HG03558 (cell line): Measurements from ENCODE around the gene SLC12A7.
"Not testable (repeated sequence)": the region's sequence is repeated elsewhere in the genome, so short reads cannot be mapped to it uniquely, and the experiment has no call there.

ENCODE experiments used
- ATAC-seq: cut with Tn5 transposase; IDR thresholded peaks from one replicate; pipeline ENCODE4 v1.9.1; 2021; ENCODE audit warnings: moderate number of reproducible peaks; ENCODE audit not compliant: unreplicated experiment; ENCODE audit errors: extremely low read depth

The SLC12A7 gene

GRCh38 chr5:1030801-1031271, 81.0 kb downstream of the SLC12A7 start:
- no peak for ATAC-seq

- no peak for ATAC-seq
Measured at GRCh38 chr5:1029945-1030625, 81.8 kb downstream of the SLC12A7 start.

DNA sequence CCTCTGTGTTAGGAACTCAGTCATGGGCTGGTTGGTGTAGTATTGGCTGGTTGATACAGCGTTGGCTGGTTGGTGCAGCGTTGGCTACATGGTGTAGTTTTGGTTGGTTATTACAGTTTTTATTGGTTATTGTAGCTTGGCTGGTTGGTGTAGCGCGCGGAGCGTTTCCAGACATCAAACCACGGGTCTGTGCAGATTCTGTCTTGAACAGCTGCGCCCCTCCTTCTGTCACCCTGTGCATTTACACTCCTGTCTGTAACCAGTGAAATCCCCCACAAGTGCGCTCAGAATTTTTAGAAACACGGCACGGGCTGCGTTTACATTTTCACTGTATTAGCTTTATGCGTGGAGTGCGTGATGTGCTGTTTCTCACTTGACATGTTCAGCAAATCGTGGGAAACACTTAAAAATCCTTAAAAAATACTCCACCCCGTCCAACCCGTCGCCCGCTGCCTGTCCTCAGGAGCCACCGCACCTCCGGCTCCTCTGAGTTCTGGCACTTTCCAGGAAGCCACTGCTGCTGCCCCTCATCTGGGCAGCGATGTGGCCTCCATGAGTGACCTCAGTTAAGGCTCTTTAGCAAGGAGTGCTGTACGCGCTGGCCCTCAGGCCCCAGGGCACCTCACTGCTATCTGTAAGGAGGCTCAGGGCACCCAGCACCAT, 82.5 kb downstream of the SLC12A7 start:
- ATAC-seq, result no peak

DNA sequence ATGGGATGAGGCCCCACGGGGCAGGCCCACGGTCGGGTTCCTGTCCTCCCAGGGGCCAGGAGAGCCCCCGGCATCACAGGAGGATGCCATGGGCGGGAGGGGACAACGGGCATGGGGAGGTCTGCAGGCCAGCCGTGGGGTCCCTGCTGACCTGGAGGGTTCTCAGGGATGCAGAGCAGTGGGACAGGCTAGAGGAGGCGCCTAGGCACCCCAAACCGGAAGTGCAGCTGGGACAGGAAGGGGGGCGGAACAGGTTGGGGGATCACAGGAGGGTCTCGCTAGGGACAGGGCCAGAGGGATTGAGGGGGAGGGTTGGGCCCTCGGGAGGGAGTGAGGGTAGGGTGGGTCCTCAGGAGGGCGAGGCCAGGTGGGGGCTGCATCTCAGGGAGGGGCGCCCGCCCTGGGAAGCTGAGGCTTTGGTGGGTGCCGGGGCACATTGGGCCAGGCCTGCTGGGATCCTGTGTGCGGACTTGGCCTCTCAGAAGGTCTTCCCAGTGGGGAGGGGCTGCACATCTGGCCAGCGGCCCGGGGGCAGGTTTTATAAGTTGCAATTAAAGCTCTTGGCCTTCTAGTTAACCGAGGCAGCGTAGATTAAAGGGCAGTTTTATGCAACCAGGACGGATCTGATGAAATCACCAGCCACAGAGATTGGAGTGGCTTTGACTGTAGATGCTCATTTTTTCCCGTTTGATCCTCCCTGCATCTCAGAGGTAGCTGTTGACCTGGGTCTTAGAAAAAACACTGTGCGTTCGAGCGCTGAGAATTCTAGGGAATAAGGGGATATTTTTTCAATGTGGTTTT, 83.2 kb downstream of the SLC12A7 start:
- no peak for ATAC-seq

DNA sequence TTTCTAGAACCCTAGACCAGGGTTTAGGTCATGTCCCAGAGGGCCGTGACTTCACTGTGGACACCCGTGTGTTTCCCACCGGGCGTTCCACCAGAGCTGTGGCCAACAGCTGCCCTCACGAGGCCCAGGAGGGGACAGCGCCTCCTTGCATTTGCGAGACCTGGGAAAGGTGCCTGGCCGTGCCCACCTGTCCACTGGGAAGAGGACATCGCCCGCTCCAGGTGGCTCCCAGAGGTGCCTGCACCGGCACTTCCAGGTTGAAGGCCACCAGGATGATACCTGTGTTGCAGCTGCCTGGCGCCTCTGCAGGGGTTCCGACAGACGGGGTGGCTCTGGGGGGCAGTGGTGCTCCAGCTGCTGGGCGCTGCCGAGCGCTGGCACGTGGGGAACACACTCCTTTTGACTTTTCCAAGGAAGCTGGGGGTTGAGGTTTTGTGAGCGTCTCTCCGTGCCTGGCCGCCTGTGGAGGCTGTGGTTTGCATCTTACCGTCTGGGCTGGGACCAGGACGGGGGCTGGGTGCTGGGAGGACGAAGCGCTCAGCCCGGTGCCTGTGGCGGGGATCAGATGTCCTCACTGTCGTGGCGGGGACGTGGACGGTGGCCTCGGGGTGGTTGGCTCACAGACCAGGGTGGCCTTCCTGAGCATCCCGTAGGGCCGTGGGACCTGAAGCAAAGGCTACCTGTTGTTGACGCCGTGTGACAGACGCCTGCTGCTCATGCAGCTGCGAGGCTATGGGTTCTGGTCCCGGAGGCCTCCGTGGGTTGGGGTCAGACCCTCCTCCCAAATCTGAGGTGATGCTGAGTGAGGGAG, 84.0 kb downstream of the SLC12A7 start:
- ATAC-seq, result no peak

- no peak for ATAC-seq
Measured at GRCh38 chr5:1026700-1027621, 84.9 kb downstream of the SLC12A7 start.

GRCh38 chr5:1021969-1022336, 89.9 kb downstream of the SLC12A7 start:
- not testable (repeated sequence) for ATAC-seq

GRCh38 chr5:1021136-1021968, 90.5 kb downstream of the SLC12A7 start:
- ATAC-seq, result no peak

DNA sequence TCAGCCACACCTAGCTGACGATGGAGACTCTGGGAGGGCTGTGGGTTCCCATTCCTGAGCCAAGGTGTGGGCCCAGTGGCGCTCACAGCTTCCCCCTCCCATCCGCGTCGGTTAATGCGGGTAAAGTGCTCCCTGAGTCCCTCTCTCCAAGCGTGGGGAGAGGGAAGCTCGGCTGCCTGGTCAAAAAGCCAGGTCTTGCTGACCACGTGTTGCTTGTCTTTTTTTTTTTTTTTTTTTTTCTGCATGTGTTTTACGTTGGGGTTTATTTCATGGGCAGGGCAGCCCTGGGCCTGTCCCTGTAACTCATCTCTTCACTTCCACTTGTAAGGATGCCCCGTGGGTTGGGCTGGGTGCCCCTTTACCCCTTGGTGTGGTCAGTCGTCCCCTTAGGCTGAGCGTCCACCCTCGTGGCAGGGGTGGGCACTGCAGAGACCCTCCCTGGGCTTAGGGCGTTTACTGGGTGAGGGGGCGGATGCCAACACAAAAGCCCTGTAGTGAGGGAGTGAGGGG, 91.4 kb downstream of the SLC12A7 start:
- ATAC-seq, result no peak

- ATAC-seq, result no peak
Measured at GRCh38 chr5:1019001-1019905, 92.6 kb downstream of the SLC12A7 start.

DNA sequence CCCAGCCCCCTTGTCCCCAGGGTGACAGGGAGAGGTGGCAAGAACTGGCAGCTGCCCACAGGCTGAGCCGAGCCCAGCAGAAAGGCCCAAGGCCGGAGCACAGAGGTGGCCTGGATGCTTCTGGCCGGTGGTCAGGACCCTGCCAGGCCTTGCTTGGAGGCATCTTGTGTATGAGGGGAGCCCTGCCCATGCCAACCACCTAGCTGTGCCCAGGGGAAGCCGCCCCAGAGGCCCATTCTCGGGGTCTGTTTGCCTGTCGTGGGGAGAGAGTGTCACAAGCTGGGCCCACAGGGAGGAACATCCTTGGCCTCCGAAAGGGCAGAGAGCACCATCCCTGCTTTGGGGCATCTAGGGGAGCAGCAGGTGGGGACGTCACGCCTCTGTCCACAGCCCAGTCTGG, 93.3 kb downstream of the SLC12A7 start:
- no peak for ATAC-seq

DNA sequence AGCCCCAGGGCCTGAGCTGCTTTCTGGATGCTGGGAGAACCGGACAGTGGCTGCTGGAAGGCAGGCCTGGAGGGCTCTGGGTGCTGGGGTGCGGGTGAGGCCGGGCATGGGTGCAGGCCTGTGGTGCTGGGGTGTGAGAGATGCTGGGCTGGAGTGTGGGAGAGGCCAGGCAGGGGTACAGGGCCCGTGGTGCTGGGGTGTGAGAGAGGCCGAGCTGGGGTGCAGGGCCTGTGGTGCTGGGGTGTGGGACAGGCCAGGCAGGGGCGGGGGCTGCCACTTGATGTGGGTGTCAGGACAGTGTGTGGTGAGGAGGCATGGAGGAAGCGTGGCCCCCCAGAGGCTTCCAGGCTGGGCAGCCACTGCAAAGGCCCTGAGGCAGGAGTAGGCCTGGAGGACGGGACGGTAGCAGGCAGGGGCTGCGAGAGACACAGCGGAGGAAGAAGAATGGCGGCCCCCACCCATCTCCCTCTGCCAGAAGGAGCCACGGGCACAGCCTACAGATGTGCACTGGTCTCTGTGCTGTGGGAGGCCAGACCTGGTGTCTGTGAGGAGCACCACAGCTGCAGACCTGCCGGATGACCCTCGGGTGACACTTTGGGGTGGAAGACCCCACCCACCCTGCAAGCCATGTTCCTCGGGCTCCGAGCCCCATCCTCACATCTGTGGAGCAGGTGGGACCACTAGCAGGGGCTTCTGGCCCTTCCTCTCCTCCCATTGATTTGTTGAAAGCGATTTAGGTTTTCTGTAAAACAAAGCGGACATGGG, 94.0 kb downstream of the SLC12A7 start:
- ATAC-seq, result no peak

GRCh38 chr5:1017056-1017455, 94.8 kb downstream of the SLC12A7 start:
- ATAC-seq, result no peak

- no peak for ATAC-seq
Measured at GRCh38 chr5:1016476-1016875, 95.4 kb downstream of the SLC12A7 start.

- ATAC-seq, result no peak
Measured at GRCh38 chr5:1016036-1016435, 95.8 kb downstream of the SLC12A7 start.

DNA sequence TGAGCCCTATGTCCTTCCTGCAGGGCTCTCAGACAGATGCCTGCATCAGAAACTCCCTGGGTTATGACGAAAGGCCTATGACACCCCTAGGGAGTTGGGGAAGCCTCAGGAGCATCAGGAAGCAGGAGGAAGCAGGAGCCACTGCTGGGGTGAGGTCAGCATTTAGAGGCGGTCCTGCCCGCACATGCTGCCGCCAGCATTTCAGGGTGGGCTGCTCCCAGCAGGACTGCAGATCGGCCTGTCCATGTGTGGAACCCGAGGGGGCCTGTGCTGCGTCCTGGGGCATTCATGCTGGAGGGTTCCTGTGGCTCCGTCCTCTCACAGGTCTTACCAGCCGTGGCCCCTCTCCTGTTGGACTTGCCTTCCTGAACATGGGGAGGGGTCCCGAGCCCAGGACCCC, 96.4 kb downstream of the SLC12A7 start:
- no peak for ATAC-seq
